Activated CD4-positive, alpha-beta memory T cell treated with anti-CD3 and anti-CD28 coated beads, Interleukin-2, amount 10 ng/mL, durations not matched to agents 7 days and 5 days (primary cell): ENCODE results near the gene NXPH1. TPM values are rescaled to one million over a fixed set of nuclear protein-coding genes. Genes with fewer than 3 reads are reported as not detected.

Experiments used
- CTCF ChIA-PET: fragments of 350-600 bp; sonication (Branson Sonifier 250); formaldehyde crosslinking; loops from one replicate; lab custom pipeline; 2021; ENCODE audit warnings: antibody characterized with exemption, inconsistent platforms; lab: Charles Lee
- POLR2A ChIA-PET: fragments of 350-600 bp; sonication (Branson Sonifier 250); formaldehyde crosslinking; loops from one replicate; lab custom pipeline; 2021; ENCODE audit warnings: antibody characterized with exemption; lab: Charles Lee
- DNase-seq: peaks from one replicate; pipeline ENCODE4 v3.0.0-alpha.2; 2020
- H3K27ac Mint-ChIP-seq: one replicate; pipeline ENCODE4 v1.8.0; 2021; ENCODE audit warnings: mild to moderate bottlenecking, mixed read lengths
- H3K27me3 Mint-ChIP-seq: one replicate; pipeline ENCODE4 v1.8.0; 2021; ENCODE audit warnings: mixed read lengths
- H3K36me3 Mint-ChIP-seq: one replicate; pipeline ENCODE4 v1.8.0; 2021; ENCODE audit warnings: low read depth, mixed read lengths
- H3K4me1 Mint-ChIP-seq: one replicate; pipeline ENCODE4 v1.8.0; 2021; ENCODE audit warnings: mixed read lengths
- H3K4me3 Mint-ChIP-seq: one replicate; pipeline ENCODE4 v1.8.0; 2021; ENCODE audit warnings: mild to moderate bottlenecking, mixed read lengths
- H3K9me3 Mint-ChIP-seq: one replicate; pipeline ENCODE4 v1.8.0; 2021; ENCODE audit warnings: mixed read lengths
- total RNA-seq, 2 experiments: library from RNA; stranded (reverse); gene quantifications; one replicate each; pipeline ENCODE4 v1.2.3, GENCODE V29; 2021

Gene NXPH1
- total RNA-seq, 2 experiments from 2014 or later: not detected

DNA sequence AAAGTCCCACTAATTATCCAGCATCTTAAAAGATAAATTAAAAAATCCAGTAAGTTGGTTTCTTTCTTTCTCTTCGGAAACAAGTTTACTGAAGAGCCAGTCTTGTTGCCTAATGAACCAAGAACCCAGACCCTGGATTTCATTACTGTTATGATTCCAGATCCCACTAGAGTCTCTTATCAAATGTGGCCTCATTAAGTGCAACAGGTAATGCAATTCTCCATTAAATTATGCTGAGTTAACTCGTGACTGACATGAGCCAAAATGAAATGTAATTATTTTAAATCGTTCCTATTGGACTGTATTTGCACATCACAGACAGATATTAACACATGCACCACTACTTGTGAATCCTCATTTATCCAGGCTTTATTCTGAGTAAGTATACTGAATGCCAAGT is 115.6 kb downstream of the NXPH1 start:
- H3K27me3 Mint-ChIP-seq: no peaks in the 10 kb centered on the region
- no peaks in the 10 kb centered on the region for H3K9me3 Mint-ChIP-seq
- no peak overlapping the region for H3K4me3 Mint-ChIP-seq
- DNase-seq: no peak
- CTCF ChIA-PET: no interaction called here
- no peaks in the 10 kb centered on the region for H3K36me3 Mint-ChIP-seq
- no peaks in the 10 kb centered on the region for H3K4me1 Mint-ChIP-seq
- POLR2A ChIA-PET: no interaction called here
- no peak overlapping the region for H3K27ac Mint-ChIP-seq

DNA sequence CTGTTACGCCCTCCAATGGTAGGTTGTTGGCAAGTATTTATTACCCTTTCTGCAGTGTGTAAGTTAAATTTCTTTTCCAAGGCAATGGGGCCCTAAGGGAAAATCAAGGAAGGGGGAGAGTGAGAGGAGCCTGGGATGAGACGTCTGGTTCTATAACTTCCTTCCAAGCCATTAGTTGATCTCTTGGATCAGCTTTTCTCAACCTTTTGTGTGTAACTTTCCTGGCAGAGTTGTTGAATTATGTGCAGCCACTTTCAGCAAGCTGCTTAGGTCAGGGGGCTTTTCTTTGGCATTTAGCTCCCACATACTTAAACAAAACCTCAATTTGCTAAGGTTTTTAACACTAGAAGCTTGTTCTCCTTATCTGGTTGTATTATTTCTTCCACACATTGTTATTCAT is 127.1 kb downstream of the NXPH1 start:
- ChIA-PET CTCF (no interaction called here), POLR2A (no interaction called here)
- no peaks in the 10 kb centered on the region for H3K27me3 Mint-ChIP-seq
- no peak overlapping the region for H3K4me3 Mint-ChIP-seq
- no peaks in the 10 kb centered on the region for H3K9me3 Mint-ChIP-seq
- H3K27ac Mint-ChIP-seq: no peak overlapping the region
- H3K4me1 Mint-ChIP-seq: no peaks in the 10 kb centered on the region
- DNase-seq: no peak
- no peaks in the 10 kb centered on the region for H3K36me3 Mint-ChIP-seq

- Mint-ChIP-seq H3K4me3 (no peak overlapping the region), H3K4me1 (no peaks in the 10 kb centered on the region), H3K27me3 (no peaks in the 10 kb centered on the region), H3K36me3 (no peaks in the 10 kb centered on the region), H3K9me3 (no peaks in the 10 kb centered on the region), H3K27ac (no peak overlapping the region)
- DNase-seq: no peak
- CTCF ChIA-PET: no interaction called here
- POLR2A ChIA-PET: no interaction called here
Measured at GRCh38 chr7:8561449-8561848, 128.0 kb downstream of the NXPH1 start.

DNA sequence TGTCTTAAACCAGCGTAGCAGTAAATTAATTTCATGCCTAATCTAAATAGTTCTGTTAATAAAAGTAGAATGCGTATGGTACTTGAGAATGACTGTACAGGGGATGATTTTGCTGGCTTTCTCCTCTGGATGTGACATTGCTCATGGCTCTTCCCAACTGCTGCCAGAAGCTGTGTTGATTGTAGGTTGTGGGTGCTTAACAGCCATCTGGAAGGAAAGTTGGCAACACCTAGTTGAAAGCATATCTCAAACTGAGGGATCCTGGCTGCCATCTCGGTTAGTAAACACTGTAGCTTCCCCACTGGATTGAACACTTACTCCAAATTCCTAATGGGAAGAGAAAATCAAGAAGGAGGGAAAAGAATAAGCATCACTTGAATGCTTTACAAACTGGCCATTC is 130.9 kb downstream of the NXPH1 start:
- POLR2A ChIA-PET: no interaction called here
- no peak overlapping the region for H3K27ac Mint-ChIP-seq
- no peak for DNase-seq
- CTCF ChIA-PET: no interaction called here
- H3K27me3 Mint-ChIP-seq: no peaks in the 10 kb centered on the region
- H3K4me3 Mint-ChIP-seq: no peak overlapping the region
- no peaks in the 10 kb centered on the region for H3K36me3 Mint-ChIP-seq
- H3K9me3 Mint-ChIP-seq: no peaks in the 10 kb centered on the region
- H3K4me1 Mint-ChIP-seq: no peaks in the 10 kb centered on the region

DNA sequence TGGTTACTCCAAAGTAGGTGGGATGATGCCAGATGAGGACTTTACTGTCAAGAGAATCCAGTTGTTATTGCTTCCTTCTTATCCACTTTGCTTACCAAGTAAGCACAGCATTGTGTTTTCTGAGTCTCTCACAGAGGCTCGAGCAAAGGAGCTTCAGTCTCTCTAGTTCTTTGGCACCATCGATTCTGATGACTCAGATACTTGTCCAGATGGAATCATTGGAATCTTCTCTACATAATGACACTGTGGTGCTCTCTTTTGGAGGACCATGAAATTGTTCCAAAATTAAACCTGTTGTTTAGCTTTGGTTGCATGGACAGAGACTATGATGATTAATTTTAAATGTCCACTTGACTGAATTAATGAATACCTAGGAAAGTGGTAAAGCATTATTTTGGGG is 132.6 kb downstream of the NXPH1 start:
- H3K27me3 Mint-ChIP-seq: no peaks in the 10 kb centered on the region
- no peaks in the 10 kb centered on the region for H3K4me1 Mint-ChIP-seq
- no peak overlapping the region for H3K27ac Mint-ChIP-seq
- H3K36me3 Mint-ChIP-seq: no peaks in the 10 kb centered on the region
- H3K9me3 Mint-ChIP-seq: no peaks in the 10 kb centered on the region
- H3K4me3 Mint-ChIP-seq: no peak overlapping the region
- DNase-seq: no peak
- ChIA-PET CTCF (no interaction called here), POLR2A (no interaction called here)

DNA sequence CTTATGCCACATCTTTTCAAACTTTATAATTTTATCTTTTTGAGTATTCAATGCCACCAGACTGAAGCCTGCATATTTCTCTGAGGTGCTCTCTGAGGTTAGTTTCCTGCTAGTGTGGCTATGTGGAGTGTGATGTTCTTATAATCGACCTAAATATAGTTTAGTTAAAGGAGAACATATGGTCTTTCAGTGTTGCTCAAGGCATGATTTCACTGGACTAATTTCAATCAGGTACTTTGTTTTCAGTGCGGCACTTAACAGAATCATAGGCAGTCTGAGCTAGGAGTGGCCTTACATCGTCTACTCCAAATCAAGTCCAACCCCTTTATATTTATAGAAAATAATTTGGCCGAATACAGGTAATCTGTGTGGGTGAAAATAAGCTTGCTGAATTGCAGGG is 134.2 kb downstream of the NXPH1 start:
- no peak overlapping the region for H3K27ac Mint-ChIP-seq
- ChIA-PET POLR2A (no interaction called here), CTCF (no interaction called here)
- DNase-seq: no peak
- H3K9me3 Mint-ChIP-seq: no peaks in the 10 kb centered on the region
- H3K4me1 Mint-ChIP-seq: no peaks in the 10 kb centered on the region
- no peaks in the 10 kb centered on the region for H3K27me3 Mint-ChIP-seq
- no peaks in the 10 kb centered on the region for H3K36me3 Mint-ChIP-seq
- H3K4me3 Mint-ChIP-seq: no peak overlapping the region

DNA sequence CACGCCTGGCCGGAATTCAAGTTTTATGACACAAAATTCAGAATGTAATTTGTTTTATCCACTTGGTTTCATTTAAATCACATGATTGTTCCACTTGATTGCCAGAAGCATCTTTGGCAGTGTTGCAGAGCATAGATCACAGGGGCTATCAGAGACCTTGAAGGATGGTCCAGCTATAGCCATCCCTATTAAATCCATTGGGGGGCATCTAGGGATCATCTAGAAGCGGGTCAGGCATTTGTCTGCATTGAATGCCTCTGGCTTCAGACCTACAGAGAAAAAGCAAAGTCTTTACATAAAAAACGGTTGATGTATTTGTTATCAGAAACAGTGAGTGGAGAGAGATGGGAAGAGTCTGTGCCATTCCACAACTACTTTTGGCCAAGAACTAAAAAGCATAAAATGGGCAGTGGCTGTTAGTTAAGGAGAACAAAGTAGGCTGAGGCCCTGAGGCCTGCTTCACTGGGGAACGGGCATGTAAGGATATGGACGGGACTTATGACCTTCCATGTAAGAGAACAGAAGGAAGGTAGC is 146.3 kb downstream of the NXPH1 start:
- POLR2A ChIA-PET: no interaction called here
- Mint-ChIP-seq H3K4me1 (no peaks in the 10 kb centered on the region), H3K9me3 (peaks cover 2% of the 10 kb centered on the region), H3K27me3 (no peaks in the 10 kb centered on the region), H3K4me3 (no peak overlapping the region), H3K36me3 (no peaks in the 10 kb centered on the region), H3K27ac (no peak overlapping the region)
- no peak for DNase-seq
- CTCF ChIA-PET: no interaction called here

DNA sequence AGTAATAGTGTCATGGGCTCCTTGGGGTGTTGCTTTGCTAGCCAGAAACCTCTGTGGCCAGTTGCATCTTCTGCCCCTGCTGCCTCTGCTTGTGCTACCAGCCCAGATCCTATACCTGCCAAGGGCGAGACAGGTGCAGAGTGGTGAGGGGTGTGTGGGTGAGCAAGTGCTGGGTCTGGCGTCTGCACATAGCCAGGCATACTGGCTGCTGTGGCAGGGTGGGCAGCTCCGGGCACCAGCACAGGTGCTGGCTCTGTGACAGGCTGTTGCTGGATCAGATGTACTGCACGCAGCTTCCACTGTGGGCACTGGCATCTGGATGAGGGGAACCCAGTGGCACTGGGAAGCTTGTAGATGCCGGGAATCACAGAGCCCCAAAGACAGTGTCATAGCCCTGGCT is 148.4 kb downstream of the NXPH1 start:
- ChIA-PET CTCF (no interaction called here), POLR2A (no interaction called here)
- DNase-seq: no peak
- H3K9me3 Mint-ChIP-seq: peaks cover 2% of the 10 kb centered on the region
- no peak overlapping the region for H3K27ac Mint-ChIP-seq
- no peaks in the 10 kb centered on the region for H3K4me1 Mint-ChIP-seq
- no peaks in the 10 kb centered on the region for H3K27me3 Mint-ChIP-seq
- no peaks in the 10 kb centered on the region for H3K36me3 Mint-ChIP-seq
- no peak overlapping the region for H3K4me3 Mint-ChIP-seq

DNA sequence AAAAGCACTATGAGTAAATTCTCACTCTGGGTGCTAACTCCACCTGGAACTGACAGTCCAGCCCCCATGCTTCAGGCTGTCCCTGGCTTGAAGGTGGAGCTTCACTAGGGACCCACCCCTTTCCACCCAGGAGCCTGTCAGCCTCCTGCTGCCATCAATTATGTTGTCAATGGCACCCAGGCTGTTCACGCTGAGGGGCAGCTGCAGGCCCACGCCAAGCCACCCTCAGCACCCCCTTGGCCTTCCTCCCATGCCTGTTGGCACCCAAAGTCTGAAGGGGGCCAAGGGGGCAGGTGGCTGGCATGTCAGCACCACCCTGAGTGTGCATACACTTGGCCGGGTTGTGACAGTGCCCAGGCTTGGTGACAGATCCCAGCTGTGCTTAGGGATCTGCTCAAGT is 149.3 kb downstream of the NXPH1 start:
- CTCF ChIA-PET: no interaction called here
- no peaks in the 10 kb centered on the region for H3K4me1 Mint-ChIP-seq
- no peak for DNase-seq
- H3K27me3 Mint-ChIP-seq: no peaks in the 10 kb centered on the region
- no peak overlapping the region for H3K27ac Mint-ChIP-seq
- H3K4me3 Mint-ChIP-seq: no peak overlapping the region
- H3K36me3 Mint-ChIP-seq: no peaks in the 10 kb centered on the region
- peaks cover 2% of the 10 kb centered on the region for H3K9me3 Mint-ChIP-seq
- POLR2A ChIA-PET: no interaction called here

DNA sequence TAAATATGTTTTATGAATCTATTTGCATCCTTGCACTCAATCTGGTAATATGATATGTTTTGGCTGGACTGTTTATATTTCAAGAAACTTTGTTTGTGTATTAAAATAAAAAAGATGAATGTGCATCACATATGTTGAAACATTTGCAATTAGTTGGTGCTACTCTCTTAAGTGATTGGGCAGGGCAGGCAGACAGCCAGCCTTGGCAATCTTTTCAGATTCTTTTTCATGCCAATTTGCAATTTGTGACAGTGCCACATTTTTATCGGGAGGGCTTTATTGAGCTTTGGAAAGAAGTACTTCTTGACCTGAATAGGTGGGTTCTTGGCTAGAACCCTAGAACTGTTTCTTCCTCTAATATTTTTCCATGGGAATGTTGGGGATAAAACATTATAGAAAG is 152.2 kb downstream of the NXPH1 start:
- H3K4me3 Mint-ChIP-seq: no peak overlapping the region
- no peaks in the 10 kb centered on the region for H3K4me1 Mint-ChIP-seq
- CTCF ChIA-PET: no interaction called here
- DNase-seq: no peak
- no peak overlapping the region for H3K27ac Mint-ChIP-seq
- POLR2A ChIA-PET: no interaction called here
- no peaks in the 10 kb centered on the region for H3K36me3 Mint-ChIP-seq
- no peaks in the 10 kb centered on the region for H3K27me3 Mint-ChIP-seq
- peaks cover 2% of the 10 kb centered on the region for H3K9me3 Mint-ChIP-seq

- H3K27me3 Mint-ChIP-seq: no peaks in the 10 kb centered on the region
- no peak overlapping the region for H3K4me3 Mint-ChIP-seq
- H3K9me3 Mint-ChIP-seq: no peaks in the 10 kb centered on the region
- H3K4me1 Mint-ChIP-seq: no peaks in the 10 kb centered on the region
- ChIA-PET CTCF (no interaction called here), POLR2A (no interaction called here)
- DNase-seq: no peak
- no peaks in the 10 kb centered on the region for H3K36me3 Mint-ChIP-seq
- H3K27ac Mint-ChIP-seq: no peak overlapping the region
Measured at GRCh38 chr7:8590225-8590624, 156.8 kb downstream of the NXPH1 start.

GRCh38 chr7:8590791-8591190 is 157.4 kb downstream of the NXPH1 start:
- DNase-seq: no peak
- Mint-ChIP-seq H3K4me3 (no peak overlapping the region), H3K36me3 (no peaks in the 10 kb centered on the region), H3K27me3 (no peaks in the 10 kb centered on the region), H3K4me1 (no peaks in the 10 kb centered on the region), H3K27ac (no peak overlapping the region), H3K9me3 (no peaks in the 10 kb centered on the region)
- POLR2A ChIA-PET: no interaction called here
- CTCF ChIA-PET: no interaction called here

DNA sequence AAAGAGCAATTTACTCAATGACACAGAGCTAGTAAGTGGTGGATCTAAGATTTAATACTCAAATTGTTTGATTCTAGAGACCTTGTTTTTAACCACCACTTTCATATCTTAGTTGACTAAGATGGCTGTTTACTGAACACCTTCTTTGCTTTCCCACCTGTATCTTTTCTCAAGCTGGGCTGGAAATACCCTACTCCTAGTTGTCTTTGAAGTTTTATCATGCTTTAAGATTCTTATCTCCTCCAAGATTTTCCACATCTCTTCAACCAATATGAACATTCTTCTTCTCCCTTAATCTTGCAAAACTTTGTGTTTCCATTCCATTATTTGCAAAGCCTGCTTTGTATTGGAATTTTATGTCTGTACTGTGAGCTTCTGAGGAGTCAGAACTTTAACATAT is 157.9 kb downstream of the NXPH1 start:
- Mint-ChIP-seq H3K27ac (no peak overlapping the region), H3K9me3 (no peaks in the 10 kb centered on the region), H3K36me3 (no peaks in the 10 kb centered on the region), H3K27me3 (no peaks in the 10 kb centered on the region), H3K4me3 (no peak overlapping the region), H3K4me1 (no peaks in the 10 kb centered on the region)
- no peak for DNase-seq
- ChIA-PET POLR2A (no interaction called here), CTCF (no interaction called here)

DNA sequence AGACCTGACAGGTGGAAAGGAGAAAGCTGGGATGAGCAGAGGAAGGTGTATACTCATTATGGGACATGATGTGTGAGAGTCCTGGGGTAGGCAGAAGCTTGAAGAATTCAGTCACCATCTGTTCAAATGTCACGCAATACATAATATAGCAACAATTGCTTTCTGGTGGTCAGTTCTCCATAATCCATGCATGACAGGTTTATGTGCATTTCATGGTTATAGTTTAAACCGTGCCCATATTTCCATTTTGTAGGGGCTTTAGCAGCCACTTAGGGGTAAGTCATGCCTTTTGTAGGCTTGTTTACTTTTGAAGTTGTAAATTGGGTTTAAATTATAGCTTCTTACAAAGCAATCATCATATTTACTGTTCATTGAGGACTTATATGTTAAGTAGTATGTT is 158.8 kb downstream of the NXPH1 start:
- H3K4me1 Mint-ChIP-seq: no peaks in the 10 kb centered on the region
- DNase-seq: no peak
- H3K36me3 Mint-ChIP-seq: no peaks in the 10 kb centered on the region
- no peaks in the 10 kb centered on the region for H3K9me3 Mint-ChIP-seq
- no peak overlapping the region for H3K27ac Mint-ChIP-seq
- CTCF ChIA-PET: no interaction called here
- no peak overlapping the region for H3K4me3 Mint-ChIP-seq
- POLR2A ChIA-PET: no interaction called here
- no peaks in the 10 kb centered on the region for H3K27me3 Mint-ChIP-seq

GRCh38 chr7:8594115-8594514 is 160.7 kb downstream of the NXPH1 start:
- Mint-ChIP-seq H3K9me3 (no peaks in the 10 kb centered on the region), H3K27ac (no peak overlapping the region)
- CTCF ChIA-PET: no interaction called here

More at GRCh38 chr7:8594115-8594514, 160.7 kb downstream of the NXPH1 start:
- Mint-ChIP-seq H3K4me1 (no peaks in the 10 kb centered on the region), H3K27me3 (no peaks in the 10 kb centered on the region), H3K36me3 (no peaks in the 10 kb centered on the region), H3K4me3 (no peak overlapping the region)
- DNase-seq: no peak
- POLR2A ChIA-PET: no interaction called here
